ENCODE data around the gene HYAL3. TPM values are rescaled to one million over a fixed set of nuclear protein-coding genes. Genes with fewer than 3 reads are reported as not detected.

Gene HYAL3
- total and polyA plus RNA-seq, 2 donors (not counting 1 experiment from before 2014, with no cell fraction given), result 3.7 to 4.2 TPM

DNA sequence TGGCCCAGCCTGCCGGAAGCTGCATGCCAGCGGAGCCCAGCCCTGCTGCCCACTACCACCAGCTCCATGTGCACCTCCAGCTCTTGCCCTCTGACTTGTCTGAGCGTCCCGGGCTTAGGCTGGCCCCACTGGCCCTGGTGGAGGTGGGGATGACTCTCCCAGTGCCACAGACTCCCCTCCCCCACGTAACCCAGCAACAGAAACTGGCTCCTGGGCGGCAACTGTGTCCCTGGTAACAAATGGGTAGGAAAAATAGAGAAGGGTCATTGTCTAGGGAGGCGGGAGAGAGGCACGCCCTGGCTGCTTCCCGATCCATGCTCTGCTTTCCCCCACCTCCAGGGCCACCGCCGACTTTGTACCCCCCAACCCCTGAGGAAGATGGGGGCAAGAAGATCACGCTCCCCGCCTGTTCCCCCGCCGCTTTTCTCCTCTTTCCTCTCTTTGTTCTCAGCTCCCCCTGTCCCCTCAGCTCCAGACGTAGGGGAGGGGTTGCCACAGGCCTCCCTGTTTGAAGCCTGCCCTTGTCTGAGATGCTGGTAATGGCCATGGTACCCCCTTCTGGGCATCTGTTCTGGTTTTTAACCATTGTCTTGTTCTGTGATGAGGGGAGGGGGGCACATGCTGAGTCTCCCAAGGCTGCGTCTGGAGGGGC, 41.0 kb downstream of the HYAL3 start:
- no peak overlapping the region for H3K9ac ChIP-seq (ENCODE audit: low read length)
- no peaks in the 10 kb centered on the region for H3K27me3 ChIP-seq (replicated peaks in 1 of 4; ENCODE audit: control extremely low read depth in 1 of 4, control insufficient read depth in 3 of 4, insufficient read depth in 4 of 4, low read length in 3 of 4)
- no peak overlapping the region for H3K4me2 ChIP-seq (replicated peaks; ENCODE audit: low read depth, low read length, poor library complexity, severe bottlenecking)
- 96% methylated on average over 10 of the region's 17 CpGs for WGBS (ENCODE audit: insufficient coverage)
- POLR2A ChIA-PET, result interaction anchor here (1.1 to 2.0 kb wide), 2 partner anchors 11 to 30 kb away, joined by 4 to 21 read pairs; no protein-coding TSS in a partner anchor
- H4K20me1 ChIP-seq (ENCODE audit: control insufficient read depth, insufficient read depth, low read length, poor library complexity, severe bottlenecking), result peaks cover 66% of the 10 kb centered on the region
- no peak overlapping the region for H3K27ac Mint-ChIP-seq
- peaks cover 0 to 48% of the 10 kb centered on the region in 2 experiments for H3K36me3 ChIP-seq (replicated peaks in 1 of 2; ENCODE audit: control extremely low read depth in 1 of 2, control insufficient read depth in 1 of 2, extremely low read depth in 1 of 2, insufficient read depth in 2 of 2, low read length in 1 of 2)
- ATAC-seq (ENCODE audit: low read depth), result no peak
- H3K4me1 Mint-ChIP-seq, result peaks cover 20% of the 10 kb centered on the region
- CTCF ChIA-PET, result interaction anchor here (0.6 to 27.3 kb wide), 8 partner anchors 8 to 261 kb away, joined by 3 to 596 read pairs (median 4); partner anchors contain the start of genes GNAI2 and HYAL2
- no peaks in the 10 kb centered on the region for H3K9me3 ChIP-seq (ENCODE audit: control extremely low read depth in 1 of 3, control insufficient read depth in 2 of 3, insufficient read depth in 1 of 3, low read length in 2 of 3)
- DNase-seq, result no peak
- no peak overlapping the region for H2AFZ ChIP-seq (ENCODE audit: insufficient read depth, low read depth, low read length, poor library complexity, severe bottlenecking)
- intact Hi-C loops (cut with micrococcal nuclease), result no loop called here
- H3K4me3 ChIP-seq (ENCODE audit: control extremely low read depth in 1 of 5, extremely low read depth in 1 of 5, insufficient read depth in 1 of 5, low read depth in 2 of 5, low read length in 4 of 5), result no peak overlapping the region
- no peak overlapping the region for H3K27ac ChIP-seq (ENCODE audit: low read length in 2 of 2)
- peaks cover 24% of the 10 kb centered on the region for H3K79me2 ChIP-seq (ENCODE audit: control insufficient read depth, insufficient read depth, low read length)
- H3K4me1 ChIP-seq (ENCODE audit: control insufficient read depth in 2 of 2, insufficient read depth in 2 of 2, low read length in 2 of 2), result peaks cover 12 to 23% of the 10 kb centered on the region in 2 donors
- TF ChIP-seq, protein P1, sequence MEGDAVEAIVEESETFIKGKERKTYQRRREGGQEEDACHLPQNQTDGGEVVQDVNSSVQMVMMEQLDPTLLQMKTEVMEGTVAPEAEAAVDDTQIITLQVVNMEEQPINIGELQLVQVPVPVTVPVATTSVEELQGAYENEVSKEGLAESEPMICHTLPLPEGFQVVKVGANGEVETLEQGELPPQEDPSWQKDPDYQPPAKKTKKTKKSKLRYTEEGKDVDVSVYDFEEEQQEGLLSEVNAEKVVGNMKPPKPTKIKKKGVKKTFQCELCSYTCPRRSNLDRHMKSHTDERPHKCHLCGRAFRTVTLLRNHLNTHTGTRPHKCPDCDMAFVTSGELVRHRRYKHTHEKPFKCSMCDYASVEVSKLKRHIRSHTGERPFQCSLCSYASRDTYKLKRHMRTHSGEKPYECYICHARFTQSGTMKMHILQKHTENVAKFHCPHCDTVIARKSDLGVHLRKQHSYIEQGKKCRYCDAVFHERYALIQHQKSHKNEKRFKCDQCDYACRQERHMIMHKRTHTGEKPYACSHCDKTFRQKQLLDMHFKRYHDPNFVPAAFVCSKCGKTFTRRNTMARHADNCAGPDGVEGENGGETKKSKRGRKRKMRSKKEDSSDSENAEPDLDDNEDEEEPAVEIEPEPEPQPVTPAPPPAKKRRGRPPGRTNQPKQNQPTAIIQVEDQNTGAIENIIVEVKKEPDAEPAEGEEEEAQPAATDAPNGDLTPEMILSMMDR (IDR thresholded peaks at IDR 0.05), result no peak
- no peak for TF ChIP-seq EZH2 (IDR thresholded peaks at IDR 0.05; ENCODE audit: borderline replicate concordance, insufficient read depth, low read depth, low read length, poor library complexity, severe bottlenecking)
- no peaks in the 10 kb centered on the region for H3K27me3 Mint-ChIP-seq
- no peaks in the 10 kb centered on the region for H3K9me3 Mint-ChIP-seq (ENCODE audit: insufficient read depth)
- no peak overlapping the region for H3K4me3 Mint-ChIP-seq

Measured in B cell (primary cell).